Mesenchymal stem cell (in vitro differentiated cells and primary cell): ENCODE results near the gene HPSE2.
A peak's percentile ranks its signal among the peaks of the same experiment; 100 is the strongest.

Source experiments
- DNase-seq: peaks from one replicate; pipeline ENCODE4 v3.0.0-alpha.2; 2013
- H2AFZ ChIP-seq: one replicate; pipeline ENCODE4 v1.6.1; 2013; ENCODE audit warnings: low read depth, mild to moderate bottlenecking, control low read depth, inconsistent platforms, low read length, moderate library complexity
- H2AK5ac ChIP-seq: 2 replicates; pipeline ENCODE4 v1.6.1; 2013; ENCODE audit warnings: low read length, moderate library complexity, mild to moderate bottlenecking, inconsistent platforms; ENCODE audit not compliant: severe bottlenecking
- H2BK120ac ChIP-seq: one replicate; pipeline ENCODE4 v1.6.1; 2013; ENCODE audit warnings: low read depth, mild to moderate bottlenecking, inconsistent platforms, low read length, moderate library complexity
- H2BK12ac ChIP-seq, 2 experiments: one replicate each; pipeline ENCODE4 v1.6.1; 2013; ENCODE audit warnings: inconsistent platforms in 2 of 2, low read length in 2 of 2, mild to moderate bottlenecking in 2 of 2, moderate library complexity in 2 of 2, control low read depth in 1 of 2
- H2BK15ac ChIP-seq: one replicate; pipeline ENCODE4 v1.6.1; 2013; ENCODE audit warnings: mild to moderate bottlenecking, low read depth, inconsistent platforms; ENCODE audit not compliant: poor library complexity, severe bottlenecking
- H2BK5ac ChIP-seq: 2 replicates; pipeline ENCODE4 v1.6.1; 2013; ENCODE audit warnings: low read depth, mild to moderate bottlenecking, low read length, control low read depth, inconsistent platforms; ENCODE audit not compliant: poor library complexity, severe bottlenecking
- H3K14ac ChIP-seq, 2 experiments: one replicate each; pipeline ENCODE4 v1.6.1; 2013; ENCODE audit warnings: inconsistent platforms in 2 of 2, low read length in 2 of 2, control low read depth in 1 of 2, mild to moderate bottlenecking in 1 of 2, moderate library complexity in 1 of 2
- H3K18ac ChIP-seq, 2 experiments: one replicate each; pipeline ENCODE4 v1.6.1; 2013; ENCODE audit warnings: inconsistent platforms in 2 of 2, low read length in 2 of 2, control low read depth in 1 of 2, low read depth in 1 of 2, mild to moderate bottlenecking in 1 of 2
- H3K23ac ChIP-seq, 2 experiments: one replicate each; pipeline ENCODE4 v1.6.1; 2013; ENCODE audit warnings: inconsistent platforms in 2 of 2, low read length in 2 of 2, mild to moderate bottlenecking in 2 of 2, moderate library complexity in 2 of 2, control low read depth in 1 of 2
- H3K27ac ChIP-seq: 2 replicates; pipeline ENCODE4 v1.5.1; 2013; ENCODE audit warnings: mild to moderate bottlenecking, moderate library complexity, low read length, control low read depth, inconsistent platforms; ENCODE audit not compliant: poor library complexity, severe bottlenecking
- H3K27me3 ChIP-seq, 2 experiments: 2 replicates each; pipeline versions ENCODE4 v1.6.1 to v1.7.0; 2013; ENCODE audit warnings: low read length in 2 of 2, mild to moderate bottlenecking in 2 of 2, moderate library complexity in 2 of 2, control low read depth in 1 of 2, inconsistent platforms in 1 of 2; ENCODE audit not compliant: control insufficient read depth in 1 of 2, insufficient read depth in 1 of 2
- H3K36me3 ChIP-seq, 2 experiments: 2 replicates each; pipeline versions ENCODE4 v1.6.1 to v1.7.0; 2013; ENCODE audit warnings: low read length in 2 of 2, control low read depth in 1 of 2, inconsistent platforms in 1 of 2, low read depth in 1 of 2, mild to moderate bottlenecking in 1 of 2; ENCODE audit not compliant: insufficient read depth in 2 of 2, control insufficient read depth in 1 of 2
- H3K4ac ChIP-seq, 2 experiments: one replicate each; pipeline ENCODE4 v1.6.1; 2013; ENCODE audit warnings: inconsistent platforms in 2 of 2, low read length in 2 of 2, mild to moderate bottlenecking in 2 of 2, moderate library complexity in 2 of 2, control low read depth in 1 of 2, low read depth in 1 of 2
- H3K4me1 ChIP-seq: 2 replicates; pipeline ENCODE4 v1.6.1; 2013; ENCODE audit warnings: low read depth, low read length, control low read depth; ENCODE audit not compliant: control insufficient read depth, insufficient read depth
- H3K4me2 ChIP-seq: 2 replicates; pipeline ENCODE4 v1.6.1; 2013; ENCODE audit warnings: low read length, mild to moderate bottlenecking, inconsistent platforms; ENCODE audit not compliant: poor library complexity, severe bottlenecking
- H3K4me3 ChIP-seq, 2 experiments: 2 replicates each; pipeline versions ENCODE4 v1.5.1 to v1.7.0; 2013; ENCODE audit warnings: low read length in 2 of 2, mild to moderate bottlenecking in 2 of 2, control low read depth in 1 of 2, low read depth in 1 of 2; ENCODE audit not compliant: insufficient read depth in 1 of 2
- H3K79me1 ChIP-seq: replicated peaks from 2 replicates; pipeline ENCODE4 v1.6.1; 2013; ENCODE audit warnings: mild to moderate bottlenecking, control low read depth, low read length, inconsistent platforms; ENCODE audit not compliant: poor library complexity, severe bottlenecking
- H3K9ac ChIP-seq: 2 replicates; pipeline ENCODE4 v1.7.0; 2013; ENCODE audit warnings: mild to moderate bottlenecking, low read length, moderate library complexity
- H3K9me3 ChIP-seq: 2 replicates; pipeline ENCODE4 v1.7.0; 2013; ENCODE audit warnings: mild to moderate bottlenecking, low read length; ENCODE audit not compliant: control insufficient read depth
- H4K8ac ChIP-seq: one replicate; pipeline ENCODE4 v1.6.1; 2013; ENCODE audit warnings: inconsistent platforms, mild to moderate bottlenecking, low read length, moderate library complexity
- H4K91ac ChIP-seq: one replicate; pipeline ENCODE4 v1.6.1; 2013; ENCODE audit warnings: mild to moderate bottlenecking, low read length, inconsistent platforms
- WGBS: methylation state at CpG from one replicate; pipeline ENCODE4 v1.1.7; 2013; ENCODE audit warnings: mixed read lengths; 5-methylcytosine and 5-hydroxymethylcytosine counted together

Gene HPSE2

DNA sequence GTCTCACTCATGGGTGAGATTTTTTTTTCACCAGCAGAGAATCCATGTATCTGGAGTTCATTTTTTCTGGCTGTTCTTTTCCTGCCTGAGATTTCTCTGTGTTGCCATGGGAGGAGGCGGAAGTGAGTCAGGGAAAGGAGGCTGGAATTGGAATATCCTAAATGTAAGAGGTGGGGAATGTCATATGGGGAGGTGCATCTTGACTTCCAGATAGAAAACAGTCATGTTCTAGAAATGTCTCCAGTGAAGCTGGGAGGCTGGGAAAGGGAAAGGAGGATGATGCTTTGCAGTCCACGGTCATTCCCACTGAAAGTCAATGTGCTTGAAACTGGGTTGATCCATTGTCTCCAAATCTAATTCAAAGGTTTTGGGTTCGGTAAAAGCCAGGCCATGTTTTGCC lies 749.2 kb downstream of the HPSE2 start:
- Histone ChIP-seq H3K14ac (no peak overlapping the region), H3K9me3 (peaks cover 5% of the 10 kb centered on the region), H3K79me1 (no peaks in the 10 kb centered on the region), H3K27me3 (no peaks in the 10 kb centered on the region), H3K4me2 (no peak overlapping the region), H3K4ac (no peak overlapping the region), H2AK5ac (no peak overlapping the region), H4K8ac (peak overlapping the region; percentile 42), H3K9ac (peak overlapping the region; percentile 79), H3K18ac (no peak overlapping the region), H3K27ac (no peak overlapping the region), H3K4me3 (peak overlapping the region in 1 of 2 experiments; percentile 21), H2BK5ac (no peak overlapping the region), H3K4me1 (no peaks in the 10 kb centered on the region), H2AFZ (no peak overlapping the region), H2BK15ac (no peak overlapping the region), H4K91ac (no peak overlapping the region), H2BK12ac (peak overlapping the region in 1 of 2 experiments; percentile 21), H3K36me3 (no peaks in the 10 kb centered on the region), H3K23ac (no peak overlapping the region), H2BK120ac (peak overlapping the region; percentile 44)
- DNase-seq, result peak; percentile 73
- WGBS, result 67% methylated on average over 2 of the region's 3 CpGs

DNA sequence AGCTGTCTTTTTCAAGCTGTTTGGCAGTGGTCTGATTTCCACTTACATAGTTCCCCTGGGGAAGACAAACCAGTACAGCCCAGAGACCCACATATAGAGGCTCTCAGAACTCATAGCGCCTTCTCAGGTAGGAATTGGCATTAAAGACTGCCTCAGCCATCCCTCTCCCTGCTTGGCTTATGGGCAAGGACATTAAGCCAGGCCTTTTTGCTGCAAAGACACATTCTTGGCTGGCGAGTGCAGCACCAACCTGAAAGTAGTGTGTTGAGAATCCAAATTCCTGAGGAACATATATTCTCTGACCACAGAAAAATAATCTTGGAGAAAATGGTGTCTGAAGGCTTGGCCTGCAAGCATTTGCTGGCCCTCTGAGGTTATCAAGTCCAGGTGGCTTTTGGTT lies 749.7 kb downstream of the HPSE2 start:
- Histone ChIP-seq H2AFZ (no peak overlapping the region), H3K4ac (peak overlapping the region in 1 of 2 experiments; percentile 43), H3K14ac (no peak overlapping the region), H2AK5ac (no peak overlapping the region), H3K4me2 (no peak overlapping the region), H2BK15ac (no peak overlapping the region), H3K4me3 (peak overlapping the region in 1 of 2 experiments; percentile 21), H4K91ac (no peak overlapping the region), H3K36me3 (no peaks in the 10 kb centered on the region), H3K4me1 (no peaks in the 10 kb centered on the region), H3K79me1 (no peaks in the 10 kb centered on the region), H3K18ac (peak overlapping the region in 1 of 2 experiments; percentile 57), H3K27me3 (no peaks in the 10 kb centered on the region), H4K8ac (peak overlapping the region; percentile 45), H2BK5ac (no peak overlapping the region), H2BK120ac (peak overlapping the region; percentile 44), H3K9ac (peak overlapping the region; percentile 79), H2BK12ac (peak overlapping the region; percentile 47 to 61), H3K9me3 (peaks cover 5% of the 10 kb centered on the region), H3K27ac (no peak overlapping the region), H3K23ac (no peak overlapping the region)
- WGBS, result 62% methylated on average over 2 of the region's 2 CpGs
- DNase-seq, result no peak

DNA sequence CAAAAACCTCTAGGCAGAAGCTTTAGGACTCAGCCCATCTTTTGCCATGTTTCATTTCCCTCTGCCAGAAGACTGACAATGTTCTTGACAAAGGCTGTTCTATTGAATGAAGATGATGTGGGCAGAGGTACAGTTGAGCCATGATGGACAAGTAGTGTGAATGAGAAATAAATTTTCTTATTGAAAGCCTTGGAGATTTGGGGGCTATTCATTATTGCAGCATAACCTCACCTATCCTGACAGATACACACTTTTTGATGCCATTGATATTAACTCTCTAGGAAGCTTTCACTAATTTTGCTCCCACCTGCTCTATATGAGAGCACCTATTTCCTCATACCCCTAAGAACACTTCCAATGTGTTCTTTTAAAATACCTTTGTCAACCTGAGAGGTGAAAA lies 752.0 kb downstream of the HPSE2 start:
- Histone ChIP-seq H3K14ac (no peak overlapping the region), H2BK15ac (no peak overlapping the region), H3K79me1 (no peaks in the 10 kb centered on the region), H2AFZ (no peak overlapping the region), H3K9me3 (peaks cover 5% of the 10 kb centered on the region), H3K23ac (no peak overlapping the region), H3K27ac (no peak overlapping the region), H2AK5ac (no peak overlapping the region), H4K8ac (no peak overlapping the region), H3K9ac (no peak overlapping the region), H3K36me3 (no peaks in the 10 kb centered on the region), H3K4me3 (no peak overlapping the region), H3K4me2 (no peak overlapping the region), H2BK12ac (no peak overlapping the region), H4K91ac (no peak overlapping the region), H3K27me3 (no peaks in the 10 kb centered on the region), H2BK5ac (no peak overlapping the region), H3K18ac (no peak overlapping the region), H2BK120ac (no peak overlapping the region), H3K4ac (no peak overlapping the region), H3K4me1 (no peaks in the 10 kb centered on the region)
- no peak for DNase-seq

DNA sequence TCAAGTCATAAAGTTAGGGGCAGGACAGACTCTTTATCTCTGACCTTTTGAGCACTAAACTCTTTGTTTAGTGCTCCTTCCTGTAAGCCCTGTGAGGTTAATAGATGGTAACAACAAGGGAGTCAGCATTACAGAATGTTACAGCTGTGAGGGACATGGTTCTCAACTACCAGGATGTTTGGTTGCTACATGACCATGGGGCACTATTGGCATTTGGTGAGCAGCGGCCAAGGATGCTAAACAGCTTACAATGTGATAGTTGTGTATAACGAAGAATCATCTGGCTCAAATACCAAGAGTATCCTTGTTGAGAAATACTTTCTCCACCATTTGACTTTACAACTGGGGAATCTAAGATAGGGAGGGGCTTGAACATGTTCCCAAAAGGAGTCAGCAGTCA lies 753.6 kb downstream of the HPSE2 start:
- Histone ChIP-seq H3K14ac (no peak overlapping the region), H3K4me3 (no peak overlapping the region), H3K27ac (no peak overlapping the region), H2BK5ac (no peak overlapping the region), H4K8ac (no peak overlapping the region), H4K91ac (no peak overlapping the region), H3K9ac (no peak overlapping the region), H2AFZ (no peak overlapping the region), H3K36me3 (no peaks in the 10 kb centered on the region), H2BK15ac (no peak overlapping the region), H3K23ac (no peak overlapping the region), H2BK12ac (no peak overlapping the region), H2BK120ac (no peak overlapping the region), H2AK5ac (no peak overlapping the region), H3K4me1 (no peaks in the 10 kb centered on the region), H3K4ac (peak overlapping the region in 1 of 2 experiments; percentile 59), H3K9me3 (peaks cover 5% of the 10 kb centered on the region), H3K27me3 (peaks cover 0 to 8% of the 10 kb centered on the region in 2 experiments), H3K4me2 (no peak overlapping the region), H3K79me1 (no peaks in the 10 kb centered on the region), H3K18ac (peak overlapping the region in 1 of 2 experiments; percentile 60)
- peak; percentile 29 for DNase-seq
- 80% methylated on average over 1 of the region's 2 CpGs for WGBS
